DMS53 treated with DMSO at 0.1 percent for 48 hours (cell line): ENCODE measurements around the gene DTNA.
"Not testable (repeated sequence)": the region's sequence is repeated elsewhere in the genome, so short reads cannot be mapped to it uniquely, and the experiment has no call there.

ENCODE experiments used
- DNase-seq: peaks from one replicate; lab custom pipeline; 2025; ENCODE audit not compliant: unreplicated experiment; lab: John Stamatoyannopoulos, UW

The DTNA gene

GRCh38 chr18:34709750-34710441, at the start of gene DTNA:
TSS of gene DTNA (plus strand) at chr18:34710298. CDS start at chr18:34755977, 45,679 bp downstream.
- DNase-seq = no peak

GRCh38 chr18:34660572-34660971, 49.5 kb upstream of the DTNA start:
- no peak for DNase-seq

- peak; percentile 61 for DNase-seq
These were observed 48.5 kb upstream of the DTNA start for GRCh38 chr18:34661464-34662087.

- no peak for DNase-seq
These were observed 33.1 kb upstream of the DTNA start for GRCh38 chr18:34676816-34677574.

GRCh38 chr18:34689750-34690149, 20.3 kb upstream of the DTNA start:
- DNase-seq = not testable (repeated sequence)

- no peak for DNase-seq
These were observed 18.5 kb upstream of the DTNA start for GRCh38 chr18:34691614-34692013.

- DNase-seq = no peak
These were observed 15.4 kb upstream of the DTNA start for GRCh38 chr18:34694591-34695165.

GRCh38 chr18:34695310-34695709, 14.8 kb upstream of the DTNA start:
- DNase-seq = no peak

- DNase-seq = no peak
These were observed 13.4 kb upstream of the DTNA start for GRCh38 chr18:34696671-34697070.

GRCh38 chr18:34697233-34697632, 12.9 kb upstream of the DTNA start:
- DNase-seq = no peak

- peak; percentile 34 for DNase-seq
These were observed 12.2 kb upstream of the DTNA start for GRCh38 chr18:34697891-34698290.

GRCh38 chr18:34701911-34702310, 8.2 kb upstream of the DTNA start:
- no peak for DNase-seq

GRCh38 chr18:34702814-34703213, 7.3 kb upstream of the DTNA start:
- no peak for DNase-seq

GRCh38 chr18:34704074-34704473, 6.0 kb upstream of the DTNA start:
- no peak for DNase-seq

- peak; percentile 65 for DNase-seq
These were observed 5.3 kb upstream of the DTNA start for GRCh38 chr18:34704823-34705222.

- peak; percentile 37 for DNase-seq
These were observed 2.4 kb upstream of the DTNA start for GRCh38 chr18:34707670-34708069.

- DNase-seq = no peak
These were observed 994 bp upstream of the DTNA start for GRCh38 chr18:34709104-34709503.

GRCh38 chr18:34710458-34710914, 388 bp downstream of the DTNA start:
- DNase-seq = no peak

GRCh38 chr18:34710934-34711333, 836 bp downstream of the DTNA start:
- DNase-seq = no peak

GRCh38 chr18:34716111-34716510, 6.0 kb downstream of the DTNA start:
- DNase-seq = not testable (repeated sequence)

GRCh38 chr18:34718610-34719009, 8.5 kb downstream of the DTNA start:
- DNase-seq = no peak

GRCh38 chr18:34720220-34720619, 10.1 kb downstream of the DTNA start:
- DNase-seq = no peak
